GM21717 (cell line): ENCODE data around the gene UNC13C.

Experiments
- ATAC-seq: cut with Tn5 transposase; IDR thresholded peaks from one replicate; pipeline ENCODE4 v1.9.1; 2021; ENCODE audit warnings: mild to moderate bottlenecking, moderate library complexity; ENCODE audit not compliant: unreplicated experiment

Gene UNC13C

DNA sequence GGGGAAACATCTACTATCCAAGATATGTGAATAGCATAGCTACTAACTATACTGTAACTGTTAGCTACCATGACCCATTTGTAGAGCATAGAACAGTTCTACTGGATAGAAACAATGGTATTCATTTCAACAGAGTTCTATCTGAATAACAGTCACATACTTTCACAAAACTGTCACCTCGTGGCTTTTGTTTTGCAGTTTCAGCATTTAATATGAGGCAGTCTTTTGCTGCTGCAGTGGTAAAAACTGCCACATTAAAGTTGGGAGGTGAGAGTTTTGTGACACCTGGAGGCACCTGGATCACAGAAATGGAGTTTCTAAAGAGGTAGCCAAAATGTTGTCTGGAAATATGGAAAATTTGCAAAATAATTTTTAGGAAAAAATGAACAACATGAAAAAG lies 578.0 kb downstream of the UNC13C start:
- ATAC-seq: no peak

DNA sequence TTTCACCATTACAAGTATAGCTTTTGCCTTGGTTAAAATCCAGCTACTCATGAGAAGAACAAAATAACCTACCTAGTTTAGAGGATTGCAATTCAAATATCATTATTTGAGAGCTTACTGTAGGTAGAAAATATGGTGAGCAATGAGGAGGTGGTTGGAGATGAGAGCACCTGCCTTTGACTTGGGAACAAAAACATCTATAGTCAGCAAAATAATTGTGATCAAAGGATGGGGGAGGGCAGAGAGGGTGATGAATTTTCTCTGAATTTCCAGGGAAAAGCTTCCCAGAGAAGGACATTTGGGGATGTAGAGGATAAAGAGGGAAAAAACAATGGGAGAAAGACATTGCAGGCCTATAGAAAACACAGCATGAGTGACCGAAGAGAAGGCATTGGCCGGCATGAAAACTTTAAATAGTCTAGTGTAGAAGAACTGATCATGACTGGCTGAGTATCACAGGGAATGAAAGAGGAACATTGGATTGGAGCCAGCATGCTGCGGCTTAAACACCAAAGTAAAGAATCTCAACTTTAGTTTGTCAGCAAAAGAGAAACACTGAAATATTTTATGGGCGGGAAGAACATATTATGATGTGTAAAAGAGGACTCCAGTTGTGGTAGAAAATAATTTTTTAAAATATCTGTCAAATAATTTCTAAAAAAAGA lies 581.3 kb downstream of the UNC13C start:
- ATAC-seq: no peak

DNA sequence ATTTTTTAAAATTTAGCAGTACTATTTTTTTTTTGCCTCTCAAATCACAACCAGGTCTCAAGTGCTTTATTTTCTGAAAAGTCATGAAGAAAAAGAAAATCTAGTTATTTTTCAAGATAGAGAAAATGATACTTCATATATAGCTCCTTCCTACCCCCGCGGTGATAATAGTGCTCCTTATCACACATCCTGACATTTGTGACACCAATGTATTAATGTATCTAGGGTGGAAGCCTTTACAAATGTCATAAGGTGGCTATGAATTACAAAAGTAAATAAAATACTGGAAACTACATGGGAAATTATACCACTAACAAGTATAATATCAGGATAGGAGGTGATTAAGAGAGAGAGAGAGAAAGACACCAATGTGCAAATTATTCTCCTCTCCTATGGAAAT lies 582.2 kb downstream of the UNC13C start:
- ATAC-seq: no peak

DNA sequence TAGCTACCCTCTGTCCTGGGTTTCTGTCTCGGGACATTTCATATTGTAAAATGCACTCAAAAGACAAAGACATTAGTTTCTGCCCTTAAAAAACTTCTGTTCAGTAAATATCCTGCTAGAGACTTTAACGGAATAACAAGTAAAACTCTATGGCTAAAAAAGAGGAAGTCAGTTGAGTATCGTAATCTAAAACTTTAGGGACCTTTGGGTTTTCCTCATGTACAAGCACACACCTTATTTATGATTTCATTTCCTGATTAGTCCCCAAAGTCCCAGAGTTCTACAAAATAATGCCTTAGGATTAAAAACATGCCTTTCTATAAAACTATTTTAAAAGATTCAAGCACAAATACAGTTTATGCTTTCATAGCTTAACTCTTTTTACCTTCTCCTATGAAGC lies 585.9 kb downstream of the UNC13C start:
- no peak for ATAC-seq

DNA sequence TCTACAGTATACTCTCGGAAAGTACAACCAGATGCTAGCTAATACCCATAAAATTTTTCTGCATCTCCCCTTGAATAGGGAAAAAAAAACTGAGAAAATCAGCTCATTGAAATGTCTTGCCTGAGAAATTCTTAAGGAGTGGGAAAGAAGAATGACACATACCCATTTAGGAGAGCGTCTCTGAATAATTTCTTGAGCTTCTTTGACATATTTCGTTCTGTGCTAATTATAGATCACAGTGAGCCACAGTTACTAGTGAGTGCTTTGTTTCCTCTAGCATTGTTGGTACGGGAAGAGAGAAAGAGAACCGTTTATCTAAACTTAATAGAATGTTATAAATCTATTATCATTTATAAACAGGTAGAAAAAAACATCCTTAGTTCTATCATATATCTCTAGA lies 588.4 kb downstream of the UNC13C start:
- no peak for ATAC-seq

DNA sequence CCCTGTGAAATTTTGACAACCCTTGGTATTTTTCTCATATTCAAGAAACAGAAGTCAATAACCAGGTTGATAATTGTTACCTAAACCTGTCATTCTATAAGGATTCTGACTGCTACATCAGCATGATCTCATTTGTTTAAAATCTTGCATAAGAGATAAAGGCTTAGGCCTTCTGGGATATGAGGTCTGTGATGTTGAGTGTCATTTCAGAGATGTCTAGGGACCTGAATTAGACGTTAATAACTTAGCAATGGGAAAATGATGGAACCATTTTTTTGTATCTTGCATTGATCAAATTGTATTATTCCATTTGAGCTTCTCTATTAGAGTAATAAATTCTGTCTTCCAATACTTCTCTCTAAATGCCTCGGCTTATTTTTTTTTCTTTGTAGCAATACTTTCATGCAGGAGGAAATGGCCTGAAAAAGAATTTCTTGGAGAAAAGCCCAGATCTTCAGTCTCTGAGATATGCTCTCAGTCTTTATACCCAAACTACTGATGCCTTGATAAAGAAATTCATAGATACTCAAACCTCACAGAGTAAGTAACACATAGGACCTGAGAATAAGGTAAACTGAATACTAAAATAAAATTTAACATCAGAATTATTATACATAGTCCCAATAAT lies 589.3 kb downstream of the UNC13C start:
- ATAC-seq: no peak

DNA sequence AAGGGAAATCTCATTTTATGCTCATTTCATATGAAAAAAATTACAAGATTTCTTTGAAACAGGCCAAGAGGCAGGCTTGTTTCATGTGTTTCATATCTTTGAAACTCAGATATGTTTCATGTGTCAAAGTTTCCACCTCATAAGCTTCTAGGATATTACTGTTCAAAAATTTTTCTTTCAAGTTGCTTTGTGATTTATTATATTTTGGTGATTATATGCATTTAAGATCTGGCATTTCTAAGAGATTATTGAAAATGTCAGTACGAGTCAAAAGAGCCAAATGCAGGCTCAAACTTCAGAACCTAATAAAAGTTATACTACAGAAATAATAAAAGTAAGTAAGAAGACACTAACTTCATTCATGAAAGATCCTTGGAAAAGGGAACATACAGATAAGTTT lies 590.1 kb downstream of the UNC13C start:
- ATAC-seq: no peak

DNA sequence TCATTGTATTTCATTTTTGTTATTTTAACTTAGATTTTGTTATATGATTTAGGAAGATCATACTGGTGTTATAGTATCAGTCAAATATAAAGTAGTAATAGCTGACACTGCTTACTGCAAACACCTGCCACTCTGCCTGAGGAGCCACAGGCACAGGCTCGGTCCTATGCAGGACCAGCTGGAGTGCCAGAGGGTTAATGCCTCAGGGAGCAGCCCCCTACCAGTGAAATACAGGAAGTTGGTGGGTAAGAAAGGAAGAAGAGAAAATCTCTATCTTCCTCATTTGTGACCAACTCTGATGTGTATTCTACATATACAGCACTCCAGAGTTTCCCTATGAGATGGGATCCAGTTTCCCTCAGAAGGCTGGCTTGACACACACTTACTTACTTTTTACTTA lies 593.3 kb downstream of the UNC13C start:
- no peak for ATAC-seq

DNA sequence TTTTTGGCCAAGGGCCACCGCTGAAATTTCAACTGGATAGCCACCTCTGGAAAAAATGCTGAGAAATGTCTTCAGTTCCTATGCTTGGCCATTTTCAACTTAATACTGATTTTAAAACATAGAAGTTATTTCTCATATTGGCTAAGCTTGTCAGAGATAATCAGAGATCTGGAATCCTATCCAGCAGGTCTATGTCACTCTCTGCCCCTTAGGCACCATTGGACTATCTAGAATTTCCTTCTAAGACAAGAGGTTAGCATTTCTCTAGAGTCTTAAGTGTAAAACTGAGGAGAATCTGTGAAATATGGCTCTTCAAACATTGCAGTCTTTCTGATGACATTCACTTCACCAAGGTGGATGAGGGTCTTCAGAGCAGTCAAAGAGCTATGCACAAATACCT lies 597.3 kb downstream of the UNC13C start:
- ATAC-seq: no peak

DNA sequence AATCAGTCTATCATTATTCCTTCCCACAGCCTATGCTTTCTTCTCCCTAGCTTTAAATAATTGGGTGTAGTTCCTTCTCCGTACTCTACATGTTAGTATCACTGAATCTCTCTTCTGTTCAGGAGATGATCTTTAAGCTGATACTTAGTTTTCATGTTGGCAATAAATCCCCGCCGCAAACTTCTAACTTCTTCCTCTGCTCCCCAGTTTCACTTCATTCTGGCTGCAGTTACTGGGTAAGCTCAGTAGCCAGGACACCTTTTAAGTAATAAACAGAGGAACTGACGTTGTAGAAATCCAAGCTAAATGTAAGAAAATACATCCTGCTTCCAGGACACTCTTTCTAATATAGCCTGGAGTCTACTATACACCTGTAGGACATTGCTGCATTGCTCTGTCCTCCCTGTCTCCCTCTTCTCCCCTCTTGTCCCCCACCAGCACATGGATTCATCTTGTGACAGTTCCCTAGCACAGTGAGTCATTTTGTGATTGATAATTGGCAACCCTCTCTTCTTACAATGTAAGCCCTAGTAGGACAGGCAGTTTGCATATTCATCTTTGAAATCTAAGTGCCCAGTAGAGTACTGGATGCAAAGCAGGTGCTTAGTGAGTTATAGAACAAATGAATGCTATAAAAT lies 598.2 kb downstream of the UNC13C start:
- ATAC-seq: no peak

DNA sequence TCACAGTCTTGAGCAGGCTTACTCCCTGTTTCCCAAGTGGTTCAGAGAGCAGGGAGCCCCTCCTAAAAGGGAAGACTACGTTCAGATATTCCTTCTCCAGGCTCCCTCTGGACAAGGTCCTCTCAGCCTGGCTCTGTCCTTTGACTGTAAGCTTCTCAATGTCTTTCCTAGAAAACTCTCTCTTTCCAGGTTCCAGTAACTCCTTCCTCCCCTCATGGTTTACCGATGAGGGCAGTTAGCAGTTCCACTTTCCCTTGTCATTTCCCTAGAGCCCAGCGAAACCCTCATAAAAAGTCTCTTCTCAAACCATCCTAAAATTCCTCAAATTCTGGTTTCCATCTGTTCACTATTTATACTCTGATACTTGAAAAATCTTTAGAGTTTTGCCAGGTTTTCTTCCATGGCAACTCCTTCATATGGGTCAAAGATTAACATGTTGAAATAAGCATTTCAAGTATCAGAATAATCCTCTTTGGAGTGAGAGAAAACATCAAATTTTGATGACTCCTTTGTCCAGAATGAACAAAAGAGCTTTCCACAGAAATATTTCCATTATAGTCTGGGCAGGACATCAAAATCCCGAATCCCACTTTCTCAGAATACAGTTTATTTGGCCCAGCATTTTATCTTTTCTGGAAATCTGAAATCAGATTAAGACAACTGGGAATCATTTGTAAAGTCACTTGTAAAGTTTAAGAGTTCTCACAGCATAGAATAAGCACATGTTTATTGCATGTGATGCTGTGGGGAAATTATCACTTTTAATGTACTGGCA lies 599.4 kb downstream of the UNC13C start:
- no peak for ATAC-seq

DNA sequence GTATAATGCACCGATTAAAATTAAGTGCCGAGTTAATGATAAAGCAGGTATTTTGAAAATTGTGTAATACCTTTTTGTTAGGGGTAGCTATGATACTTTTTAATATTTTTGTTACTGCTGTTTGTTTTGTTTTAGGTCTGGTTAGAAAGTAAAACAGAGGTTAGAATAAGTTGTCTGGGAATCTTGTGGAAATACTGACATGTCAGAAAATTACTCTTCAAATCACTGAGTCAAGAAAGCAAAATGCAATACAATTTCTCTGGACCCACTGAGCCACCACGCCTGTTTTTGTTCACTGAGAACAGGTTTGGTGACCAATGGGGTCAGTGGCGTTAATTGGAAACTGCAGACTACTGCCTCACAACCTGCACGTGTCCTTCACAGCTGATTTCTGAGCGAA lies 601.6 kb downstream of the UNC13C start:
- no peak for ATAC-seq

DNA sequence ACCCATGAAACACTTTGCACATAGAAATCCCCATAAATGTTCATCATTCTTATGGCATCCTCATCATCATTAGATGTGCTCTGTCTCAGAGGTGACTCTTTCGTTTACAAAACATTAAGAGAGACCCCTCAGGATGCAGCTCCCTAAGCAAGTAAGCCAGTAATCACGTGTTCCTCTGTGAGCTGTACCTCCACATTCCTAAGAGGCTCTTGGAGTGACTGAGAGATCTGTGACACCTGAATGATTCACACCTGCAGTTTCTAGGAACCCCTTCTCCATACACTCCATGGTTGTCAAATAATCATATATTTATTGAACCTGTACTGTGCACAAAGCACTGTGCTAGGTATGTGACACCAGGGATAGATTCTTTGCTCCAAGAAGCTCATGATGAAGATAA lies 602.4 kb downstream of the UNC13C start:
- no peak for ATAC-seq

DNA sequence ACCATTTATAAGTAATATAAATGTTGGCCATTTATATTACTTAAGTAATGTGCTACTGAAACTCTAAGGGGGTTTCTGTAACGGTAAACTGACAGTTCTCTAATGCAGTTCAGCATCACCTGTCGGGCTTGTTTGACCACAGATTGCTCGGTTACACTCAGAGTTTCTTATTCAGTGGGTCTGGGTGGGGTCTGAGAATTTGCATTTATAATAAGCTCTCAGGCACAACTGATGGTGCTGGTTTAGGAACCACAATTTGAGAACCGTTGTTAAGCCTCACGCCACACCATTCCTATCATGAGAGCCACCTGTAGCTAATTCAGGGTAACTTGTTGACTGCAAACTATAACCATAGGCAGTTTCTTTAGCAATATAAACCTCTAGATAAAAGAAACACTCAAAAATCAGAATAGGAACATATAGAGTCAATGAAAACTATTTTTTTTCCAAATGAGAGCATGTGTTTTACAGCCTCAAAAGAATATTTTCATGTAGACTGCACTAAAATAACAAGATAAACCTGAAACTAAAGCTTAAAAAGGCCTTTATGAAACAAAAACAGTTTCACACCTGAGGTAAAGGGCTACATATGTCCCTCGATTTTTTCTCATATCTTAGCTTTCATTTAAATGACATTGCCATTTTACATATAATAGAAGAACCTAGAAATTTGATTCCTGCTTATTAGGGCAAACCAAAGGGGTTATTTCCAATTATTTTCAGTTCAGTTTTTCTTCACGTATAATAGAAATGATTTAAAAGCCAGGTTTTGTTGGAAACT lies 604.8 kb downstream of the UNC13C start:
- ATAC-seq: peak; percentile 90

DNA sequence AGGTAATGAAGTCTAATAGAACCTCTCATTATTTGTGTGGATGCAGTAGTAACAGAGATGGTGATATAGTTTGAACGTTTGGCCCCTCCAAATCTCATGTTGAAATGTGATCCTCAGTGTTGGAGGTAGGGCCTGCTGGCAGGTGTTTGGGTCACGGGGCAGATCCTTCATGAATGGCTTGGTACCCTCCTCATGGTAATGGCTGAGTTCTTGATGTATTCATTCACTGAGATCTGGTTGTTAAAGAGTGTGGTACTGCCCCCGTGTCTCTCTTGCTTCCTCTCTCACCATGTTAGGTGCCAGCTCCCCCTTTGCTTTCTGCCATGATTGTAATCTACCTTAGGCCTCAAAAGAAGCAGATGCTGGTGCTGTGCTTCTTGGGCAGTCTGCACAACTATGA lies 606.8 kb downstream of the UNC13C start:
- no peak for ATAC-seq

DNA sequence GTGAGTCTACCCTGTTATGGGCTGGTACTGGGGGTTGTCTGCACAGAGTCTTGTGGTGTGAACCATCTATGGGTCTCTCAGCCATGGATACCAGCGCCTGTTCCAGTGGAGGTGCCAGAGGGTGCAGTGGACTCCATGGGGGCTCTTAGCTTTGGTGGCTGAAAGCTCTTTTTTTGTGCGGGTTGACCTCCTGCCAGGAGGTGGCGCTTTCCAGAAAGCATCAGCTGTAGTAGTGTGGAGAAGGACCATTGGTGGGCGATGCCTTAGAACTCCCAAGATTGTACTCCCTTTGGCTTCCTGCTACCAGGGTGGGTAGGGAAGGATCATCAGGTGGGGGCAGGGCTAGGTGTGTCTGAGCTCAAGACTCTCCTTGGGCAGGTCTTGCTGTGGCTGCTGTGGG lies 615.9 kb downstream of the UNC13C start:
- no peak for ATAC-seq

DNA sequence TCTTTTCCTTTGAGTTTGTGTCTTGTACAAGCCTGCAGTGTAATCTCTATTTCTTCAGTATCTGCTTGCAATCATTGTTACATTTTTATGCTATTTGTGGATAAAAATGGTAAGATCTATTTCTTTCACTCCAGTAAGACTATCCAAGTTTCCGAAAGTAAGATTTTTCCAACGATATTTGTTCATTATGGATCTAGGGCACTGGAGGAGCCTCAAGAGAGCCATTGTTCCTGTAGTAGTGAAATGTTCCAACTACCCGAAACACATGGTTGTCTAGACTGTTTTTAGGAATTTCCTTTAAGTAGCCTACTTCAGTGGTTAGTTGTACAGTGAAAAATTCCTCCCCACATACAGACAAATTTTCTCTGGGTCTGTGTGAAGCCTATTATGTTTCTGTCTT lies 621.1 kb downstream of the UNC13C start:
- no peak for ATAC-seq

DNA sequence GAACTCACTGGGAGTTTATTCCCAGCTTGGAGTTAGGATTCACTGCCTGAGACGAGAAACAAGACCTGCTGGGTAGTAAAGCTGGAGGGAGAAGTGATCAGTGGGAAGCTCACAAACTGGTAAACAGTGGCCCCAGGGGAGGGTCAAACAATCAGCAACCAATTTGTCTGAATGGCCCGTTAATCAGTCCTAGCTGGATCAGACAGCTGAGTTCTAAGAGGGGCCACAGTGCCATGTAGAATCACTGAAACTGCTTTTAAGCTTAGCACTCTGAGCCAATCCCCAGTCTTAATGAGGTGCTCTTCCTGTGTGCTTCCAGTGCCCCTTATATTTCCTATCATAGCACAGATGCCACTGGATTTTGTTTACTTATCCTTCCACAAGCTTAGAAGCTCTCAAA lies 626.8 kb downstream of the UNC13C start:
- no peak for ATAC-seq

DNA sequence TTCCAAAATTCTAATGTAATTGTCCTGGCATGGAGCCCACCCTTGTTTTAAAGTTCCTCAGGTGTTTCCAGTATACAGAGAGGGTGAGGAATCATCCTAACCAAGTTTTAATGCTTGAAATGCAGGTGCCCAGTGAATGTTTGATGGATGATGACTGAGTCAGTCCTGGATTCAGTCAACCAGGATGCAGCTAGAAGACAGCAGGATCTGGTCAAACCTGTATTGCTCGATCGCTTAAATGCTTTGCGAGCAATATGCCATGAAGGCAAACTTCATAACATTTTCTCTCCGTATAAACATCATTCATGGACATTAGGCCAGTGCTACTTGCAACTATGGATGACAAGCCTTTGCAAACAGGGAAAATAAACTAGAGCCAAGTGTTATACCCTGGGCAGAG lies 627.3 kb downstream of the UNC13C start:
- ATAC-seq: no peak

DNA sequence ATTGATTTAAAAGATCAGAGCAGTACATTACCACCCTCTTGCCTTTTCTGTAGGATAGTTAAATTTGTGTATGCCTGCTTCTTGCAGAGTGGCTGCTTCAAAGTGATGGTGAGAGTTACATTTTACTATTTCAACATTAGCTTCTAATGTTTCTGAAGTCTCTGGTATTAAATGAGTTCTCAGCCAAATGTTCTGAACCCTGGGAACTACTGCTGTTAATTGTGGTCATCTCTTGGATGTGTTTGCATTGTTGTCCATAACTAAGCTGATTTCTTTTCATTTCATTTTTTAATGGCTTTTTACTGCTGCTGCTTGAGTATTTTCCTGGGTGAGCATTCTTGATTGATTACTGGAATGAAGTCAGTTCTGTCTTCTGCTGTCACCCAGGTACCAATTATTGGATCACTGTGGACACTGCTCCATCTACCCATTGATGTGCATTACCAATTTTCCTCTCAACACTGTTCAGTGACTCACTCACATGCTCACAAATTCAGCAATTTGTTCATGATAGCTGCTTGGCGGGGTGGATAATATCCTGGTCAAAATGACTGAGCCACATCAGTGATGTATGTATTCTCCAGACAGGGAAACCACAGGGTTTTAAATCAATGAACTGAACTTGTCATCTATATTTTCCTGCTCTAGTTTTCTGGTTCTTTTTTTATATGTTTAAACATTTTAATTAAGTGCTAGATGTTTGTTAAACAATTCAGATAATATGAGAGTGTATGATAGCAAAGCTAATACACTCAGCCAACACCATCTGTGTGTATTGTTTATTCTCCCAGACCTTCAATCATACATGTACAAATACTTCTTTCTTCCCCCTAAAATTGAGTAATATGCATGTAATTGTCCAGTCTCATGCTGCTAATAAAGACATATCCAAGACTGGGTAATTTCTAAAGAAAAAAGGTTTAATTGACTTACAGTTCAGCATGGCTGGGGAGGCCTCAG lies 630.9 kb downstream of the UNC13C start:
- no peak for ATAC-seq
